Mononuclear cell (primary cell): ENCODE data around the gene LRMDA. TPM values are rescaled to one million over a fixed set of nuclear protein-coding genes. Genes with fewer than 3 reads are reported as not detected.

ENCODE experiments used
- H3K27me3 ChIP-seq: 2 replicates; pipeline ENCODE4 v1.6.0; 2011; ENCODE audit warnings: low read length, control low read depth; ENCODE audit not compliant: insufficient read depth
- H3K4me1 ChIP-seq: 2 replicates; pipeline ENCODE4 v1.5.1; 2011; ENCODE audit warnings: mild to moderate bottlenecking, low read length, control low read depth; ENCODE audit not compliant: insufficient read depth
- H3K4me3 ChIP-seq: 2 replicates; pipeline ENCODE4 v1.5.1; 2011; ENCODE audit warnings: mild to moderate bottlenecking, low read length, moderate library complexity
- H3K9me3 ChIP-seq: 2 replicates; pipeline ENCODE4 v1.5.1; 2011; ENCODE audit warnings: low read depth, mild to moderate bottlenecking, control low read depth, low read length
- total RNA-seq: library from RNA; depleted of rRNA; stranded (reverse); fragments of >200 nt; gene quantifications from one replicate; pipeline ENCODE4 v1.2.3, GENCODE V29; 2012

The LRMDA gene
- total RNA-seq, 1 donor, result 7.6 TPM

DNA sequence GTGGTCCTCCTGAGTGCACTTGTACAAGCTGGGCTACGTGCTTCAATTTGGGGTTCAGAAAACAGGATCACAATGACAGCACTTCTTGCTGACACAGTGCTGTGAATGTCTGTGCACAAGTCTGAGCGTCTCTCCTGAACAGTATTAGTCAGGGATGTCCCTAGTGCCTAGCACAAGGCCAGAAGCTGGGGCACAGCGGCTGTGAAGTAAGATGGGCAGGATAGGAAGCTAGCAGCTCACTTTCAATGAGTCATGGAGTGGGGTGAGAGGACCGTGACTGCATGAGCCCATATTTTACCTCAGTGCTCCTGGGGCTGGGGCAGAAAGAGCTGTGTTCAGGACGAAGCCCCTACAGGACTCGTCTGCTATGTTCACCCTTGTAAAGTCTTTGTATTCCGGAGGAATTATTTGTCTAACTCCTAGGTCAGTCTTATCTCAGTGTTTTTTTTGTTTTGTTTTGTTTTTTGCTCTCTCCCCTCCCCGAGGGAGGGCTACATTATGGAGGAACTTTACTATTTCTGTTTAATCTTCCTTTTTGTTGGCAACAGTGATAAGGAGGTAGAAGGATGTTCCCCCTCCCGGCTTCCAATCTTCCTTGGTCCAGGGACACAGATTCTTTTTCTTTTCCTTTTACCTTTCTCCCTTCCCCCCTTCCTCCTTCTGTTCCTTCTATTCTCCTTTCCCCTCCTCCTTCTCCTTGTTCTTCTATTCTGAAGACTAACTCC lies 2.8 kb upstream of the LRMDA start:
- Histone ChIP-seq H3K4me3 (no peak overlapping the region), H3K27me3 (peaks cover 2% of the 10 kb centered on the region), H3K9me3 (no peaks in the 10 kb centered on the region), H3K4me1 (peaks cover 56% of the 10 kb centered on the region)

DNA sequence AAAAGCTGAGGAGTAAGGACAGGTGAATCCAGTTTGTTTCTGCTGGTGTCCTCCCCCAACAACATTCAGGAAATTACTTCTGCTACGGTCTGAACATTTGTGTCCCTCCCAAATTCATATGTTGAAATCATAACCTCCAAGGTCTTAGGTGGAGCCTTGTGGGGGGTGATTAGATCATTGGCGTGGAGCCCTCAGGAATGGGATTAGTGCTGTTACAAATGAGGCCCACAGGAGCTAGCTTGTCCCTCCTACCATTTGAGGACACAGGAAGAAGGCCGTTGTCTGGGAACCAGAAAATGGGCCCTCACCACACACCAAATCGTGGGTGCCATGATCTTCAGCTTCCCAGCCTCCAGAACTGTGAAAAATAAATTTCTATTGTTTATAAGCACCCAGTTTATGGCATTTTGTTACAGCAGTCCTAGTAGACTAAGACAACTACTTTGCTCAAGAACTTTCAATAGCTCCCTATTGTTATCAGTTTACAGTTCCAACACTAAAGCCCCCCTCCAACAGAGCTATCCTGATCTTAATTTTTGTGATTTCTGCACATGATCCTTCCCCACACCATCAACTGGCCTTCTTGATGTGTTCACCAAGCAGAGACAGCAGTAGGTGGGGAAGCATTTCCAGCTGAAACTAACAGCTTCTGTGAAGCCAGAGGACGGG lies 2.1 kb upstream of the LRMDA start:
- H3K9me3 ChIP-seq, result no peaks in the 10 kb centered on the region
- H3K4me1 ChIP-seq, result peaks cover 63% of the 10 kb centered on the region
- peaks cover 2% of the 10 kb centered on the region for H3K27me3 ChIP-seq
- no peak overlapping the region for H3K4me3 ChIP-seq

DNA sequence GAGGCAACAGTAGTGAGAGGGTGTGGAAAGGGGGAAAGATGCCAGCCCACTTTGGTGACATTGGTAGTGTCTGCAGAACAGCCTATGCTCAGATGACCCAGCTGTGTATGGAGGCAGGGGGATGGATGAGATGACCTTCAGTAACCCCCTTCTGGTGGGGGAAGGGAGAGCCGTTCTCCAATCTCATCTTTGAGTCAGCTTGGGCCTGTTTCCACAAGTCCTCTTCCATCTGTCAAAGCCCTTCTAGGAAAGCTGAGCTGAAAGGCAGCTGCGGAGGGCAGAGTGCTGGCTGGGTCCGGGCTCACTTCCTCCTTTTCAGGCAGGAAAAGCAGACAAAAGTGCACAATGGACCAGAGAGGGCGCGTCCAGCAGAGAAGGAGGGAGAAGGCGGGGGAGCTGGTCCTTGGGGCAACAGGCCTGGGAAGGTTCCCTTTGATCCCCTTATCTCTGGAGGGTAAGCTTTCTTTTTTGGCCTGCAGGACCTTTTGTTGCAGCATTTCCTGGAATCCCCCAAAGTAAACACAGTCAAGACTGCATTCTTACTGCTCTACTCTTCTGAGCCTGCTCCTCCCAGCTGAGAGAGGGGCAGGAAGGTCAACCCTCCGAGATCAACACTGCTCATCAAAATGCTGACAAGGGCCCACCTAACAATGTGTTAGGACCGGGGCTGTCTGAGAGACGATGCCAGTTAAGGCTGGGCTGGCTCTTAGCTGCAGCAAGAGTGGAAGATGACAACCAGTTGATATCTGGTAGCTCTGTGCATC lies 1.2 kb upstream of the LRMDA start:
- H3K4me1 ChIP-seq, result peaks cover 69% of the 10 kb centered on the region
- H3K27me3 ChIP-seq, result peaks cover 2% of the 10 kb centered on the region
- no peak overlapping the region for H3K4me3 ChIP-seq
- no peaks in the 10 kb centered on the region for H3K9me3 ChIP-seq

DNA sequence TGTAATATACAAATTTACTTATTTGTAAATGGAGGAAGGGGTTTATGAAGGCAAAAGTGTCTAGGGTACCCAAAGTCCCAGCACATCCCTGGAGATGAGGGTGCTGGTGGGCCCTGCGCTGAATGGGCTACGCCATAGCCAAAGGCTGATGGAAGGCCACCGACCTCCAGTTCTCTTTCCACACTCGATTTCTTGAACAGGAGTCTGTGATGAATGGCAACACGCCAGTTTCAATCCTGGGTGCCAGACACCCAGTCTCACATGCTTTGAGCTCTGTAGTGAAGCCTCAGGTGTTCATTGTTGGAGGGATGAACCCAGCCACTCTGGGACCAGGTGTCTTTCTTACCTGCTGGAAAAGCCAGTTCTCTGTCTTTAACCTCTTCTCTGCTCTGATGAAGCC lies 752 bp downstream of the LRMDA start:
- Histone ChIP-seq H3K4me1 (peaks cover 66% of the 10 kb centered on the region), H3K9me3 (no peaks in the 10 kb centered on the region), H3K27me3 (peaks cover 2% of the 10 kb centered on the region), H3K4me3 (peak overlapping the region; percentile 58)

DNA sequence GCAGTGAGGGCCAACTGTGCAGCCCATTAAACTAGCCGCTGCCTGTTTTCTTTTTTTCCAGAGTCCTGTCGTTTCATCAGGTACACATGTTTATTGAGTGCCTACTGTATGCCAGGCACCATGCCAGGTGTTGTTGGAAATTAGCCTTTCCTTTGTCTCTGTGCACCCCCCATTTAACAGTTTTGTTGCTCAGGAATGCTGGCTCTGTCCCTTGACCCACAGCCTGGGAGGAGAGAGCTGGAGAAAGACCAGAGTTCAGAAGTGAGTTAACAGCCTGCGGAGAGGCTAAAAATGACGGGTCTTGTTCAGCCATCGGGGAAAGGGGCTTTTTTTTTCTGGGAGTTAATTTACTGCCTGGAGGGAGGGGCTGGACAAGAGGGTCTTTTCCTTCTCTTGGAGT lies 1.3 kb downstream of the LRMDA start:
- peaks cover 60% of the 10 kb centered on the region for H3K4me1 ChIP-seq
- H3K4me3 ChIP-seq, result no peak overlapping the region
- peaks cover 2% of the 10 kb centered on the region for H3K27me3 ChIP-seq
- H3K9me3 ChIP-seq, result no peaks in the 10 kb centered on the region

DNA sequence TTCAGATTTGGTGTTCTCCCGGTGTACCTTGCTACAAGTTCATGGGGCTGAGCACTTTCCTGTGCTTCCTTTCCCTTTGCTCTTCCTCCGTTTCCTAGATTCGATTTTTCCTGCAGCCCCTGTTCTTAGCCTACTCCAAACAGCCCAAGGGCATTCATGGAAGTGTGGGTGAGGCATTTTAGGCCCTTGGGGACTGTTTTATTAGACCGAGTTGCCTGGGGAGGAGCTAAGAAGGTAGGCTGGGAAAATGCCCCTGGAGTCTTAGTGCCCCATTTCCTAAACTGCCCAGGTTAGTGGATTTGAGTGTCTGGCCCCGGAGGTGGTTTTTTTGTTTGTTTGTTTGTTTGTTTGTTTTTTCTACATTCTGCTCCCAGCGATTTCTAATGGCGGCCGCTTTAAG lies 1.8 kb downstream of the LRMDA start:
- Histone ChIP-seq H3K4me1 (peaks cover 56% of the 10 kb centered on the region), H3K9me3 (no peaks in the 10 kb centered on the region), H3K27me3 (peaks cover 2% of the 10 kb centered on the region), H3K4me3 (no peak overlapping the region)

DNA sequence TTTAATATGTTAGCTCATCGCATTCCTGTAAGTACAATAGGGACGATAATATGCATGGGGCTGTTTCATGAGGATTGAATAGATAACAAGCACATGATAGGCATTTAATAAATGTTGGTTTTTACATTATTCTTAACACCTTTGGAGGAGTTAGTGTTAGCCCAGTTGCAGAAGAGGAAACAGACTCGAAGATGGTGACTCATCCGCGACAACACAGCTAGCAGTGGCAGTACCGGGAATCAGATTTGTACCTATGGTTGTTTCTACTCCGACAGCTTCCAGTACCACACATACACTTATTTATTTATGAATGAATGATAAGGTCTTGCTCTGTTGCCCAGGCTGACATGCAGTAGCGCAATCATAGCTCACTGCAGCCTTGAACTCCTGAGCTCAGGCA lies 2.9 kb downstream of the LRMDA start:
- peaks cover 45% of the 10 kb centered on the region for H3K4me1 ChIP-seq
- H3K27me3 ChIP-seq, result peaks cover 2% of the 10 kb centered on the region
- no peak overlapping the region for H3K4me3 ChIP-seq
- no peaks in the 10 kb centered on the region for H3K9me3 ChIP-seq

DNA sequence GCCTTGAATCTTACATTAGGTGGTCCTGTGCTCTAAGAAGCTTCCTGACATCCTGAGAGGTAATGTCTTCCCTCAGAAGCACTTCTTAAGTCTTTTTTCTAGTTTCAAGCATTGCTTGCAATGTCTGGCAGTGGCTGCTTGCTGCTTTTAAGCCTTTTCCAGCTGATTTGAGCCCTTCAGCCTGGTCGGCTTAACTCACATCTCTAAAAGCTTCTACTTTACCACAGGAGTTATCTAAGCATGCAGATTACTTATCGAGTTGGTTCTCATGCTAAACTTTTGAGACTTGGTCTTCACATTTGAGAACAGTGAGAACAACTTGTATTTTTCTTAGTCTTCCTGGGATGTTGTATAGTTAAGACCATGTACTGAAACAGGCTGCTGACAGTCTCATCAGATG lies 3.9 kb downstream of the LRMDA start:
- Histone ChIP-seq H3K4me3 (no peak overlapping the region), H3K9me3 (no peaks in the 10 kb centered on the region), H3K4me1 (peaks cover 35% of the 10 kb centered on the region), H3K27me3 (peaks cover 2% of the 10 kb centered on the region)

DNA sequence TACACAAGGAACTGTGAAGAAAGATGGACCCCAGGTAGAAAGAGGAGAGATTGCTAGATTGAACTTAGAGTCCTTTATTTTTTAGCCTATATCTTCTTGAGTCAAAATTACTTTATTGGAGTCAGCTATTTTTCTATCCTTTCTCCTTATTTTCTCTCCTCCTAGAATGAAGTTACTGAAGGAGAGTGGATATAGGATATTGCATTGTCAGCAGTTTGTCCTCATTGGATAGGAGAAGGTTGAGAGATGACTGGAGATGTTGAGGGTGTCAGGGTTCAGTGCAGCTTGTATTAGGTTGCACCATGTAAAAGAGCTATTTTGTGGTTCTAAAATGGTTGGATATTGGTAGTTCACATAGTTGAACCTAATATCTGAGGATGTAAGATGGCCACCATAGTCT lies 5.5 kb downstream of the LRMDA start:
- H3K27me3 ChIP-seq, result peaks cover 2% of the 10 kb centered on the region
- H3K4me3 ChIP-seq, result no peak overlapping the region
- H3K9me3 ChIP-seq, result no peaks in the 10 kb centered on the region
- H3K4me1 ChIP-seq, result peaks cover 24% of the 10 kb centered on the region

DNA sequence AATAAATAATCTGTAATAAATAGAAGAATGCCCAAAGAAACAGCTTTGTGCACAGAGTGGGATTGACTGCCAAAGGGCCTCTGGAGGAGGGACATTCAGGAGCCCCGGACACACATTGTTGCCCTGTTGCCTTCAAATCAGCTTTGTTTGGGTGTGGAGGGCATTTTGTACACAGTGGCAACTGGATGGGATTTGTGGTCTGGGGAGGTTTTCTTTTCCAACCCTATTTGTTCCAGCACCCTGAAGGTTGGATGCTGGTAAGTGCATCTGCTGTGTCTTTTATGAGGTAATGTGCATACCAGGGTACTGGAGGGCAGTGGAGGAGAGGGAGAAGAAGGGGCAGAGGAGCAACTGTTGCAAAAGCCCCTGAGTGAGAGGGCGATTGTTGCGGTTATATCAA lies 6.3 kb downstream of the LRMDA start:
- Histone ChIP-seq H3K4me3 (no peak overlapping the region), H3K9me3 (peaks cover under 1% of the 10 kb centered on the region), H3K4me1 (peaks cover 16% of the 10 kb centered on the region), H3K27me3 (peaks cover 2% of the 10 kb centered on the region)

DNA sequence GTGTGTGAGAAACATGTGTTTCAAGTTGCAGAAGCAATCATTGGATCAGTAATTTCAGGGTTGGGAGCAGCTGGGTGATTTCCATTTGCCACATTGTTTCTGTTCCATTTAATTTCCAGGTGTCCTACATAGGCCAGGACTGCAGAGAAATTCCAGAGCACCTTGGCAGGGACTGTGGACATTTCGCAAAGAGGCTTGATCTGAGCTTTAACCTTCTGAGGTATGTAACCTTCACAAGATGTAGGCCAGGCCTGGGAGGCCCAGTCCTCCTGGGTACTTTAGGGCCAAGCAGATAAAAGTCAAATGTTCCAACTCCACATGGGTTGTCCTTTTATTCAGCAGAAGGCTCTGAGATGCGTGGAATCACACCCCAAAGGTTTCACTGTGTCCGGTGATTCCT lies 6.9 kb downstream of the LRMDA start:
- Histone ChIP-seq H3K4me1 (peaks cover 14% of the 10 kb centered on the region), H3K4me3 (no peak overlapping the region), H3K9me3 (peaks cover 6% of the 10 kb centered on the region), H3K27me3 (peaks cover 2% of the 10 kb centered on the region)

DNA sequence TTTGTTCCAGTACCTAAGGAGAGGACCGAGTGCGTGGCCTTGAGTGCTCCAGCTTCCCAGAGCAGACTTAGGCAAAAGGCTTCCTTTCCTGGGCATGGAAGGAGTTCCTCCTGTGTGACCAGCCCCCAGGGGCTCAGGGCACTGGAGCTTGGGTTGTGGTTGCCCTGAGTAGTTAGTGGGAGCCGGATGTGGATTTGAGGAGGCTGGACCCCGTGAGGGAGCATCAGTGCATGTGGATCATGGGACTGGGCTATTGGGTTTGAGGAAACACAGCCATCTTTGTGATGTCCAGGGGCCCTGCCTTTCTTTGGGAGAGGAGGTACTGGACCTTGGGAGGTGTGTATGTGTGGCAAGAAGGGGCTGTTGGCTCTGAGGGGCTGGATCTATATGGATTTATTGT lies 8.4 kb downstream of the LRMDA start:
- Histone ChIP-seq H3K9me3 (peaks cover 15% of the 10 kb centered on the region), H3K27me3 (no peaks in the 10 kb centered on the region), H3K4me1 (peaks cover under 1% of the 10 kb centered on the region), H3K4me3 (no peak overlapping the region)

DNA sequence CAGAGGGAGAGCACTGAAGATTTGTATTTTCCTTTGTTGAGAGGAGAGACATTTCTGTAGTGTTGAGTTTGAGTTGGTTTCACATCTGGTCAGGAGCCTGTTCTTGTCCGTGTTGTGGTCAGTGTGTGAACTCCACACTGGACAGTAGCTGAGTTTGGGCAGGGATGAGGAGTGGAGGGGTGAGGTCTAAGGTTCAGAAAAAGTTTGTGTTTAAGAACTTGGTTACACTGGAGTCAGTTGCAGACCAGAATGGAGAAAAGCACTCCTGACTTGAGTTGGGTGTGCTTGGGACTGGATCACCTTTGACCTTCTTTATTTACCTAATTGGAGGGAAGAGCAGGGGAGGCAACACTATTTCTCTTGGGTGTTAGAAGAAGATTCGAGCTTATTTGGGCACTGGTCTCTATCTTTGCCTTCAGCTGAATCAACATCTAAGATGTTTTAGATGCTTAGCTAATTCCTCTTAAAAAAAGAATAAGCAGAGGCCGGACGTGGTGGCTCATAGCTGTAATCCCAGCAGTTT lies 8.9 kb downstream of the LRMDA start:
- no peaks in the 10 kb centered on the region for H3K4me1 ChIP-seq
- H3K4me3 ChIP-seq, result no peak overlapping the region
- no peaks in the 10 kb centered on the region for H3K27me3 ChIP-seq
- peaks cover 15% of the 10 kb centered on the region for H3K9me3 ChIP-seq

DNA sequence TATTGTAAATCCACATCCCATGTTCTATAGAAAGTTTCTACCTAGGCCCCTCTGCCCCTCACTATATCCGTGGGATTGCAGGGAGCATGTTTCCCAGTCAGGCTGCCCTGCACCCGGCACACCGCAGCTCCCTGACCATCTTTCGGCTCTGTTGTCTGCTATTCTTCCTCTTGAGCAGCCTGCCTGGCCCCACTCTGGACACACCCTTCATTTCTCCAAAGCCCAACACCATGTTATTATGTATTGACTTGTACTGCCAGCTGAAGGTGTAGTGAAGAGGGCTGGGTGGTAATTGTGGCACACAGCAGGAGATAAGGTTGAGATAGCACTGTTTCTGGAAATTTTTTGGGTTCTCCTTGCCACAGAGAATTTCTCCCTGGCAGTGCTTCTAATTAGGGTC lies 9.8 kb downstream of the LRMDA start:
- H3K4me3 ChIP-seq, result no peak overlapping the region
- H3K27me3 ChIP-seq, result no peaks in the 10 kb centered on the region
- H3K9me3 ChIP-seq, result peaks cover 15% of the 10 kb centered on the region
- H3K4me1 ChIP-seq, result no peaks in the 10 kb centered on the region

DNA sequence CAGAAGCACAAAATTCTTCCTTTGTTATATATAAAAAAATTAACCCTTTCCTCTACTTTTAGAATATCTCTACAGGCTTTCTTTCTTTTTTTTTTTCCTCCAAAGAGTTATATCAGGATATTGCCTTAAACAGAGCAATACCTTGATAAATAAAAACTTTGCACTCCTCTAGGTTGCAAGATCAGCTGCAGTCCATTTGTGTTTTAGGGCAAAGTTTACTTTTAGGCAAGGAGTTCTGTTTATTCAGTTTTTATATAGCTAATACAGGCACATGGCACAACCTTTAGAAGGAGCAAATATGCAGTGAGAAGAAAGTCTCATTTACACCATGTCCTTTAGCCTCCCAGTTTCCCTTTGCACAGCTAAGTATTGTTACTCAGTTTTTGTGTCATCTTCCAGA lies 10.3 kb downstream of the LRMDA start:
- Histone ChIP-seq H3K9me3 (peaks cover 15% of the 10 kb centered on the region), H3K4me3 (no peak overlapping the region), H3K27me3 (no peaks in the 10 kb centered on the region), H3K4me1 (no peaks in the 10 kb centered on the region)
